Heart right ventricle (tissue), 16 donors: ENCODE measurements around the gene RAX. TPM values are rescaled to one million over a fixed set of nuclear protein-coding genes. Genes with fewer than 3 reads are reported as not detected.

ENCODE experiments used
- ATAC-seq, 8 donors: fragments of 200-7000 bp; cut with Tn5 transposase; one replicate each; pipeline ENCODE4 v1.9.1; 2020; ENCODE audit warnings: mild to moderate bottlenecking in 8 of 8, moderate library complexity in 8 of 8, moderate number of reproducible peaks in 1 of 8
- DNase-seq, 2 donors: peaks; one replicate each; pipeline ENCODE4 v3.0.0-alpha.2; 2020
- H3K27ac ChIP-seq, 10 donors: fragments of 200-600 bp; sonication (generic) in 2 of 10; one replicate each; pipeline versions ENCODE4 v1.5.0 to v1.8.0; 2020 to 2022; ENCODE audit warnings: mild to moderate bottlenecking in 3 of 10
- H3K27me3 ChIP-seq, 7 donors: fragments of 200-600 bp; one replicate each; pipeline ENCODE4 v1.8.0; 2021 to 2022; ENCODE audit warnings: mild to moderate bottlenecking in 2 of 7
- H3K36me3 ChIP-seq, 9 donors: fragments of 200-600 bp; sonication (generic) in 1 of 9; one replicate each; pipeline versions ENCODE4 v1.5.0 to v1.8.0; 2020 to 2022; ENCODE audit warnings: mild to moderate bottlenecking in 2 of 9
- H3K4me1 ChIP-seq, 9 donors: fragments of 200-600 bp; sonication (generic) in 1 of 9; one replicate each; pipeline versions ENCODE4 v1.5.0 to v1.8.0; 2020 to 2022; ENCODE audit warnings: mild to moderate bottlenecking in 4 of 9
- H3K4me3 ChIP-seq, 10 donors: fragments of 200-600 bp; sonication (generic) in 2 of 10; one replicate each; pipeline versions ENCODE4 v1.5.0 to v1.8.0; 2020 to 2022; ENCODE audit warnings: mild to moderate bottlenecking in 7 of 10, moderate library complexity in 2 of 10
- H3K9me3 ChIP-seq, 11 donors: fragments of 200-600 bp in 10 of 11; sonication (generic) in 2 of 11; one replicate each; pipeline versions ENCODE4 v1.5.0 to v1.8.0; 2013 to 2022; ENCODE audit warnings: mild to moderate bottlenecking in 2 of 11, control low read depth in 1 of 11, moderate library complexity in 1 of 11
- CTCF ChIP-seq, 9 donors: fragments of 200-600 bp; sonication (generic) in 2 of 9; IDR thresholded peaks; one replicate each; pipeline versions ENCODE4 v1.5.0 to v1.8.0; 2021 to 2022; ENCODE audit warnings: antibody characterized with exemption in 9 of 9, mild to moderate bottlenecking in 5 of 9, moderate library complexity in 1 of 9
- WGBS, 2 donors: extraction: QIAGEN DNeasy Blood & Tissue Kit; methylation state at CpG; one replicate each; pipeline ENCODE4 v1.1.7; 2013; ENCODE audit warnings: inconsistent platforms in 1 of 2; 5-methylcytosine and 5-hydroxymethylcytosine counted together
- intact Hi-C, 10 donors: fragments of 100-400 bp; cut with DNase I; formaldehyde crosslinking; loops; one replicate each; pipeline versions ENCODE4 v1.11.1 to v1.14.2; 2022
- polyA plus RNA-seq, 2 donors: library from polyadenylated mRNA; stranded (reverse); fragments of 200-250 nt; gene quantifications; one replicate each; pipeline ENCODE4 v1.2.3, GENCODE V29; 2013
- total RNA-seq, 10 donors: library from RNA; stranded (reverse); fragmentation: NEBNext Ultra II Directional in 3 of 10; extraction: Animal tissue kit (Norgen Biotek cat#: 25700) in 3 of 10; gene quantifications; one replicate each; pipeline versions ENCODE4 v1.2.1 to v1.2.4, GENCODE V29; 2021 to 2023
- donor health status: Arrhythmogenic right ventricular cardiomyopathy.
- donor health status: ischemic (EF 13 %, LVEDD 7.1; RV severe dilation, severe dysfunction).
- donor health status: healthy with polysubstance abuse.
- donor health status: DM: no; HTN: yes; CAD: no.
- donor health status: DM: no; HTN: no; CAD: no.
- donor health status: ischemic (EF 25% LVEDD 6.9; RV normal size, moderate dysfunction).
- donor health status: ischemic (EF 25% LVEDD 5.7; RV mildly dilated, moderate dysfunction).
- donor health status: healthy.
- donor health status: DM: yes; HTN: yes; CAD: no.
- donor health status: Ischemic cardiomyopathy.
- donor health status: ischemic (EF 35%, LVEDD 5.7; RV mildly dilated, moderate dysfunction).
- donor health status: nonischemic (EF 11% LVEDD 7.7; RV severe dilation, severe dysfunction).
- donor health status: DM: yes; HTN: yes; CAD: no.
- donor health status: PGD.
- donor health status: ischemic (EF 29% LVEDD 5.4; RV normal size, mild dysfunction).
- donor health status: nonischemic (EF 23%, LVEDD 6.1; RV moderate dilation, normal function).

The RAX gene
- total and polyA plus RNA-seq, 12 donors: not detected

- H3K27me3 ChIP-seq: peaks cover 0 to 97% (median 88%) of the 10 kb centered on the region in 7 donors
These were observed 5.9 kb upstream of the RAX start for GRCh38 chr18:59279193-59279592.

DNA sequence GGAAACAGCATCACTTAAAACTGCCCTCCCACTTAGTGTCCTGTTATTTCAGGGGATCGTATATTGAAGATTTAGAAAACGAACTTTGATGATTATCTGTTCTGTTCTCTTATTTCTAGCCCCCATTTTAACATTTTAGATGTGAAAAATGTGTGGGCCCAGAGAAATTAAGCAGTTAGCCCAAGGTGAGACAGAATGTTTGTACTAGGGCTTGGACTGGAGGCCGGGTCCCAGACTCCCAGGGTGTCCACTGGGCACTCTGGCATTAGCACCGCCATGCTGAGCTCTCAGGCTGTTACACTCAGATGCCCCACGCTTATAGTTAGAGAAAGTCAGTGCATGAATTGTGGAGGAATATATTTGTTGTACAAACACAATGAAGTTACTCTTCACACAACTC, 5.5 kb upstream of the RAX start:
- H3K9me3 ChIP-seq: no peaks in the 10 kb centered on the region
- WGBS, 2 donors: 65 to 71% methylated on average over 5 of the region's 5 CpGs
- H3K4me1 ChIP-seq: peaks cover 0 to 6% (median 4%) of the 10 kb centered on the region in 9 donors
- ATAC-seq (no peak), DNase-seq (no peak)
- intact Hi-C loops: no loop called here
- peaks cover 0 to 97% (median 88%) of the 10 kb centered on the region in 7 donors for H3K27me3 ChIP-seq
- TF ChIP-seq CTCF (IDR thresholded peaks at IDR 0.05): no peak
- no peak overlapping the region for H3K27ac ChIP-seq
- no peak overlapping the region for H3K4me3 ChIP-seq
- H3K36me3 ChIP-seq: no peaks in the 10 kb centered on the region

More at GRCh38 chr18:59279193-59279592, 5.9 kb upstream of the RAX start:
- Histone ChIP-seq H3K4me1 (peaks cover 0 to 2% (median 0%) of the 10 kb centered on the region in 9 donors), H3K27ac (no peak overlapping the region), H3K4me3 (no peak overlapping the region), H3K9me3 (no peaks in the 10 kb centered on the region), H3K36me3 (no peaks in the 10 kb centered on the region)
- WGBS, 2 donors: 59 to 64% methylated on average over 3 of the region's 3 CpGs
- no peak for TF ChIP-seq CTCF (IDR thresholded peaks at IDR 0.05)
- DNase-seq (no peak), ATAC-seq (no peak)
- intact Hi-C loops: no loop called here

DNA sequence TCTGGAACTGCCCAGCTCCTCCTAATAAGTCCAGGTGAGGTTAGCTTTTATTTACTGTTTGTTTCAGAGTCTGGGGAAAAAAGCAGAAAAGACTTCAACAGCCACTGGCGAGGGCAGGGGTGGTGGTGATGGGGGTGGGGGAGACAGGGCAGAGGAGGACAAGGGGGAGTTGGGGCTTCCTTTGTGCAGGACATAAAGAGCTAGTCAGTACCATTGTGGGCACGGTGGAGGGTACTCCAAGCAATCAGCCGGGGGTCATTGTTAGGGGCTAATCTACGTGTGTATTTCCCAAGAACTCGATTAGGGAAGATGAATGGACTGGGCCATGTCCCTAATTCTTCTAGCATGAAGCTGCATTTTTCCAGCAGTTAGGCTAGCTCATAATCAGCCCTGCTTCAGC, 2.8 kb upstream of the RAX start:
- DNase-seq: no peak
- peaks cover 0 to 100% (median 94%) of the 10 kb centered on the region in 7 donors for H3K27me3 ChIP-seq
- WGBS, 2 donors: 18% methylated on average over 5 of the region's 5 CpGs
- no peak overlapping the region for H3K4me3 ChIP-seq
- ATAC-seq: no peak
- no peaks in the 10 kb centered on the region for H3K9me3 ChIP-seq
- intact Hi-C loops: no loop called here
- TF ChIP-seq CTCF (IDR thresholded peaks at IDR 0.05): no peak
- H3K36me3 ChIP-seq: no peaks in the 10 kb centered on the region
- no peak overlapping the region for H3K27ac ChIP-seq
- H3K4me1 ChIP-seq: peaks cover 3 to 26% (median 20%) of the 10 kb centered on the region in 9 donors

- no peak for TF ChIP-seq CTCF (IDR thresholded peaks at IDR 0.05)
- 17 to 22% methylated on average over 6 of the region's 6 CpGs for WGBS, 2 donors
- Histone ChIP-seq H3K27ac (no peak overlapping the region), H3K36me3 (no peaks in the 10 kb centered on the region), H3K27me3 (peaks cover 0 to 100% (median 94%) of the 10 kb centered on the region in 7 donors), H3K4me1 (peaks cover 3 to 26% (median 20%) of the 10 kb centered on the region in 9 donors), H3K9me3 (no peaks in the 10 kb centered on the region), H3K4me3 (no peak overlapping the region)
- DNase-seq: no peak
- no peak for ATAC-seq
- intact Hi-C loops: no loop called here
These were observed 2.2 kb upstream of the RAX start for GRCh38 chr18:59275406-59275949.
